HCT116 (cell line): ENCODE measurements around the gene SETD5. TPM values are rescaled to one million over a fixed set of nuclear protein-coding genes. Genes with fewer than 3 reads are reported as not detected.

ENCODE experiments used
- ATAC-seq: fragments of 200-7000 bp; cut with Tn5 transposase; 2 replicates; pipeline ENCODE4 v1.9.1; 2020; ENCODE audit warnings: mild to moderate bottlenecking, moderate library complexity
- BruUV-seq: library from RNA; stranded (reverse); fragments of 400-500 nt; replicated peaks from 2 replicates; lab custom pipeline; 2021; lab: Mats Ljungman, UMichigan
- CTCF ChIA-PET: fragments of 300-600 bp; sonication (Branson Sonifier 250); formaldehyde crosslinking; loops from one replicate; lab custom pipeline; 2021; ENCODE audit warnings: antibody characterized with exemption; lab: Charles Lee
- POLR2A ChIA-PET: fragments of 300-600, 350-600 bp; sonication (Branson Sonifier 250); formaldehyde crosslinking; loops from one replicate; lab custom pipeline; 2021; ENCODE audit warnings: antibody characterized with exemption; lab: Charles Lee
- RAD21 ChIA-PET, 2 experiments: fragments of 300-600 bp; sonication (Branson Sonifier 250); formaldehyde crosslinking; loops; one replicate each; lab custom pipeline; 2023; ENCODE audit warnings: low total read pairs in 2 of 2; ENCODE audit not compliant: uncharacterized antibody in 2 of 2, unreplicated experiment in 2 of 2, low non-redundant PET in 1 of 2; lab: Charles Lee
- DNase-seq: peaks from one replicate; pipeline ENCODE4 v3.0.0-alpha.2; 2010; ENCODE audit warnings: low read depth, low spot score
- H2AFZ ChIP-seq: fragments of 200-600 bp; shearing (Covaris generic), sonication (generic); 2 replicates; pipeline ENCODE4 v1.6.1; 2017; ENCODE audit warnings: low read depth, mixed run types, mixed read lengths, antibody characterized with exemption, low read length; ENCODE audit not compliant: poor library complexity, severe bottlenecking
- H3K27ac ChIP-seq: 2 replicates; pipeline ENCODE4 v1.5.1; 2012; ENCODE audit warnings: low read depth, low read length
- H3K27me3 ChIP-seq: fragments of 200-600 bp; sonication (generic); 2 replicates; pipeline ENCODE4 v1.6.1; 2016; ENCODE audit warnings: mixed run types, low read length, mixed read lengths; ENCODE audit not compliant: insufficient read depth
- H3K36me3 ChIP-seq, 2 experiments: fragments of 200-500 bp in 1 of 2; fragments of 200-600 bp in 1 of 2; sonication (Bioruptor generic) in 1 of 2; sonication (generic) in 1 of 2; 2 replicates each; pipeline versions ENCODE4 v1.5.1 to v1.6.1; 2014 to 2016; ENCODE audit warnings: low read length in 2 of 2, inconsistent platforms in 1 of 2, mixed read lengths in 1 of 2, mixed run types in 1 of 2; ENCODE audit not compliant: insufficient read depth in 2 of 2, control insufficient read depth in 1 of 2
- H3K4me1 ChIP-seq, 2 experiments: fragments of 200-600 bp in 1 of 2; sonication (generic) in 1 of 2; 2 replicates each; pipeline versions ENCODE4 v1.5.1 to v1.6.1; 2012 to 2017; ENCODE audit warnings: low read length in 2 of 2, inconsistent platforms in 1 of 2, mild to moderate bottlenecking in 1 of 2, mixed read lengths in 1 of 2, mixed run types in 1 of 2, moderate library complexity in 1 of 2; ENCODE audit not compliant: insufficient read depth in 2 of 2, control insufficient read depth in 1 of 2
- H3K4me2 ChIP-seq: fragments of 200-600 bp; sonication (generic); 2 replicates; pipeline ENCODE4 v1.6.1; 2017; ENCODE audit warnings: mixed run types, low read length, mixed read lengths
- H3K4me3 ChIP-seq, 2 experiments: fragments of 200-600 bp in 1 of 2; sonication (generic) in 1 of 2; replicated peaks in 1 of 2; 2 replicates each; pipeline ENCODE4 v1.5.1; 2011 to 2016; ENCODE audit warnings: low read length in 2 of 2, control low read depth in 1 of 2, low read depth in 1 of 2, mild to moderate bottlenecking in 1 of 2, mixed read lengths in 1 of 2, mixed run types in 1 of 2
- H3K79me2 ChIP-seq: fragments of 200-600 bp; sonication (generic); 2 replicates; pipeline ENCODE4 v1.6.1; 2017; ENCODE audit warnings: mild to moderate bottlenecking, mixed run types, low read length, moderate library complexity, mixed read lengths; ENCODE audit not compliant: insufficient read depth
- H3K9ac ChIP-seq: fragments of 200-600 bp; sonication (generic); 2 replicates; pipeline ENCODE4 v1.6.1; 2016; ENCODE audit warnings: low read length, mixed read lengths
- H3K9me2 ChIP-seq: fragments of 200-600 bp; sonication (generic), shearing (Covaris generic); 2 replicates; pipeline ENCODE4 v1.6.1; 2017; ENCODE audit warnings: mixed run types, mild to moderate bottlenecking, moderate library complexity; ENCODE audit not compliant: insufficient read depth
- H3K9me3 ChIP-seq, 2 experiments: fragments of 200-500 bp in 1 of 2; fragments of 200-600 bp in 1 of 2; sonication (Bioruptor generic) in 1 of 2; sonication (generic) in 1 of 2; 2 replicates each; pipeline ENCODE4 v1.6.1; 2014 to 2017; ENCODE audit warnings: low read length in 2 of 2, mixed read lengths in 2 of 2, inconsistent platforms in 1 of 2, low read depth in 1 of 2, mild to moderate bottlenecking in 1 of 2, mixed run types in 1 of 2, moderate library complexity in 1 of 2; ENCODE audit not compliant: control insufficient read depth in 1 of 2, insufficient read depth in 1 of 2
- H4K20me1 ChIP-seq: fragments of 200-600 bp; sonication (generic), shearing (Covaris generic); 2 replicates; pipeline ENCODE4 v1.6.1; 2017; ENCODE audit warnings: mixed run types, mild to moderate bottlenecking, moderate library complexity; ENCODE audit not compliant: insufficient read depth
- CBX3 ChIP-seq: IDR thresholded peaks from 2 replicates; pipeline ENCODE4 v1.6.1; 2012; ENCODE audit warnings: low read depth
- CTCF ChIP-seq, 3 experiments: fragments of 200-600 bp in 1 of 3; sonication (generic) in 1 of 3; IDR thresholded peaks in 2 of 3; conservative IDR thresholded peaks in 1 of 3; 2 replicates each; pipeline ENCODE4 v1.5.1; 2012 to 2017; ENCODE audit warnings: low read depth in 2 of 3, low read length in 2 of 3, antibody characterized with exemption in 1 of 3, borderline replicate concordance in 1 of 3, control low read depth in 1 of 3, mild to moderate bottlenecking in 1 of 3, mixed read lengths in 1 of 3, mixed run types in 1 of 3, moderate library complexity in 1 of 3; ENCODE audit not compliant: insufficient read depth in 1 of 3
- EGR1 ChIP-seq: IDR thresholded peaks from 2 replicates; pipeline ENCODE4 v1.6.1; 2012; ENCODE audit warnings: low read depth
- EZH2 ChIP-seq: fragments of 200-600 bp; sonication (generic); IDR thresholded peaks from 2 replicates; pipeline ENCODE4 v1.6.1; 2017; ENCODE audit warnings: antibody characterized with exemption, mixed run types
- SIN3A ChIP-seq: IDR thresholded peaks from 2 replicates; pipeline ENCODE4 v1.6.1; 2012; ENCODE audit warnings: low read depth
- SRF ChIP-seq: IDR thresholded peaks from 2 replicates; pipeline ENCODE4 v1.6.1; 2012; ENCODE audit warnings: low read depth
- TCF7L2 ChIP-seq: IDR thresholded peaks from 2 replicates; pipeline ENCODE4 v1.7.0; 2011; ENCODE audit warnings: borderline replicate concordance, inconsistent platforms; ENCODE audit not compliant: insufficient read depth, insufficient read length; ENCODE audit errors: extremely low read depth
- intact Hi-C: fragments of 100-400 bp; cut with micrococcal nuclease; formaldehyde crosslinking; loops from 2 replicates; pipeline ENCODE4 v1.10.0; 2022
- total RNA-seq: library from RNA; stranded (reverse); gene quantifications from one replicate; pipeline ENCODE4 v1.2.1, GENCODE V29; 2021; ENCODE audit not compliant: unreplicated experiment

Gene SETD5
- total RNA-seq, 1 experiment from 2014 or later: 141 TPM

- TF ChIP-seq CTCF (IDR thresholded peaks at IDR 0.05 in 2 of 3, conservative IDR thresholded peaks at IDR 0.05 in 1 of 3; ENCODE audit: borderline replicate concordance in 1 of 3, insufficient read depth in 1 of 3, low read depth in 2 of 3, low read length in 2 of 3) (no peak), SRF (no peak), TCF7L2 (no peak)
Measured at GRCh38 chr3:9450991-9451390, 53.6 kb downstream of the SETD5 start (continued).

- DNase-seq (no peak), ATAC-seq (no peak)
- Histone ChIP-seq H3K4me2 (no peak overlapping the region), H3K79me2 (peaks cover 86% of the 10 kb centered on the region), H3K4me1 (no peaks in the 10 kb centered on the region), H3K4me3 (no peak overlapping the region), H2AFZ (no peak overlapping the region), H3K27ac (no peak overlapping the region), H4K20me1 (peaks cover 15% of the 10 kb centered on the region), H3K9me2 (no peaks in the 10 kb centered on the region), H3K9me3 (no peaks in the 10 kb centered on the region), H3K9ac (no peak overlapping the region), H3K27me3 (no peaks in the 10 kb centered on the region), H3K36me3 (peaks cover 55 to 64% of the 10 kb centered on the region in 2 experiments)
- ChIA-PET RAD21 (no interaction called here), POLR2A (no interaction called here), CTCF (no interaction called here)
- BruUV-seq: no TSS peak
- TF ChIP-seq CBX3 (no peak), SIN3A (no peak), EZH2 (no peak), EGR1 (no peak)
- intact Hi-C loops: no loop called here
Measured at GRCh38 chr3:9452417-9452816, 55.0 kb downstream of the SETD5 start.
